Activated CD8-positive, alpha-beta memory T cell treated with anti-CD3 and anti-CD28 coated beads, Interleukin-2, amount 50 U/mL, for 1 hour (primary cell): ENCODE results near the gene BICC1.

Experiments
- DNase-seq: peaks from one replicate; pipeline ENCODE4 v3.0.0-alpha.2; 2020; ENCODE audit errors: extremely low read depth

The BICC1 gene

GRCh38 chr10:58516119-58516518, 3.4 kb downstream of the BICC1 start:
- no peak for DNase-seq

- no peak for DNase-seq
Measured at GRCh38 chr10:58516671-58517070, 4.0 kb downstream of the BICC1 start.

DNA sequence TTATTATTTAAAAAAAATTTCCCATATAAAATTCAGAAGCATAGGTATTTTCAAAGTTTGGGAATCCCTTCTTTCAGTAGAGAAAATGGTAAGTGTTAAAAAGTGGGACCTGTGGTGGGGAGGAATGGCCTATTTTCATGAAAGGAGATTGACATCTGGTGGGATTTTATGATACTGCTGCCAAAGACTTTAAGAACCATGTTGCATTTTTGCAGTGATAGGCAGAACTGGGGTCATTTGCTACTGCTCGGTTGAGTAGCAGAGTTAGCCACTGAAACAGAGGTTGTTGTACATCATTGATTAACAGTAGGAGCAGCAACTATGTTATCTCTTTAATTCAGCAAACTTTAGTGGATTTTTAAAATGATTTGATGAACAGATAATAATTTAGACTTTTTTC, 4.4 kb downstream of the BICC1 start:
- no peak for DNase-seq

DNA sequence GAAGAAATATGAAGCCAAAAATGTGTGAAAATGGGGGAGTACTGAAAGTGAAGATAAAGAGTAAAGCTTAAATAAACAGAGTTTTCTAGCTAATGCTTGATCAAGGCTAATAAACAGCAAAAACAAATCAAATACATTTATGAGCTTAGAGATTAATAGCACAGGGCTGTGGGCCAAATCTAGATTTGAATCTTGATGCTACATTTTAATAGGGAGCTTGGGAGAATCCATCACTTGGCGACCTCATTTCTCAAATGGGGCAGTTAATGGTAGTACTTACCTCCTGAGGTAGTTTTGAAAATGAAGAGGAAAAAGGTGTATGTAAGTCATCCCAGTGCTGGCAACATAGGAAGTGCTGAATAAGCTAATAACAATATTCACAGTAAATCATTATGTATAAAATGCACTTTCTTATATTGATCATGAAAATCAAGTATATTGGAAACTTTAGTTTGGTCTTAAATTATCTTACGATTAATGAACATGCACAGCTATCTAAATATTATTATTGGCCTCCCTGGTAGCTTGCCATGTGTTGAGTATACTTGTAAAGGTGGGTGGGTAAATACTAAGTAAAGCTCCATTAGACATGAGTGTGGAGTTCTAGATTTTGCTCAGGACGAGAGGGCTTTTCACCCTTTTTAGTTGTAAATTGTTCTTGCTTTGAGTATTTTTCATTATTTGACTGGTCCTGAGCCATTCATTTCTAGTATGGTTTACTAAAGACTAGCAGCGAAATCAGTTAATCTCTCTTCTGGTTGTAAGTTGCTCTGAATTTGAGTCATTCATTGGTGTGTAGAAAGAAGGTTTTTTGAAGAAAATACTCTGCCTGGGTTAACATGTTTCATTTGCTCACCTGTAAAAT, 5.1 kb downstream of the BICC1 start:
- no peak for DNase-seq

DNA sequence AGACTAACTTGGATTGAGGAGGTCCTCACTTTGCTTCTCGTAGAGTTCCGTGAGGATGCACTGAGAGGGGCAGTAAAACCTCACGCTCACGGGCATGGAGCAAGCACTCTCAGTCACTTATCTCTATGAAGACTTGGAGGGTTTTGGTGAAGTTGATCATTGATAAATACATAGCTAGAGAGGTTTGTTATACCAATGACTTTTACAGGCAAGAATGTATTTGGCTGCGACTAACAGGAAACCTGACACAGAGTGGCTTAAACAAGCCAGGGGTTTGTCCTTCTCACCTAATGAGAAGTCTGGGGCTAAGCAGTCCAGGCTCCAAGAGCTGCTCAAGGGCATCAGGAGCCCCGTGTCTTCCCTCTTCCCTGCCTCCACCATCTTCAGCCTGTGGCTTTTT, 6.1 kb downstream of the BICC1 start:
- no peak for DNase-seq

GRCh38 chr10:58529077-58529728, 16.5 kb downstream of the BICC1 start:
- no peak for DNase-seq

- no peak for DNase-seq
Measured at GRCh38 chr10:58531084-58531695, 18.5 kb downstream of the BICC1 start.

- no peak for DNase-seq
Measured at GRCh38 chr10:58535311-58535710, 22.6 kb downstream of the BICC1 start.

DNA sequence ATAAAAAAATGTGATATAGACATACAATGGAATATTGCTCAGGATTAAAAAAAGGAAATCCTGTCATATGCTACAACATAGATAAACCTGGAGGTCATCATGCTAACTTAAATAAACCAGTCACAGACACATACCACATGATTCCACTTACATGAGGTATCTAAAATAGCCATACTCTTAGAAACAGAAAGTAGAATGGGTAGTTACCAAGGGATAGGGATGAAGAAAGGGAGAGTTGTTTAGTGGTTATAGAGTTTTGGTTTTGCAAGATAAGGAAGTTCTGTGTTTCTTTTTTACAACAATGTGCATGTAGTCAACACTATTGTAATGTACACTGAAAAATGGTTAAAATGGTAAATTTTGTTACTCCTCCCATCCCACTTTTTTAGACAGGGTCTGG, 30.5 kb downstream of the BICC1 start:
- DNase-seq, result no peak

GRCh38 chr10:58544135-58544534, 31.5 kb downstream of the BICC1 start:
- no peak for DNase-seq

DNA sequence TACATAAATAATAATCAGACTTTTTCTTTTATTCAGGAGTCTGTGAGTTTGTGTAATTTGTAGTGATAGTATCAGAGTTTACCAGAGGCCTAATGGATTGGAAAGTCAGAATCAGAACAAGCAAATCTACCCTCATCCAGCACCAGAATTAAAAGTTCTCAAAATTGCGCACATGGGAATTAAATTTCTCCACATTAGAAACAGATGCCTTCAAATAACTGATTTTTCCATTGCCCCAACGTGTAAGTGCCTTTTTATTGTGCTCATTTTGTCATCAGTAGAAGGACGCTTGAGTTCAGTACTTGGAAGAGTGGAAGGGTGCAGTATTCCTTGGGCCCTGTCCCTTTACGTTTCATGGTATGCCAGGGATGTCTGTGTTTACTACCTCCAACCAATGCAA, 32.8 kb downstream of the BICC1 start:
- no peak for DNase-seq

DNA sequence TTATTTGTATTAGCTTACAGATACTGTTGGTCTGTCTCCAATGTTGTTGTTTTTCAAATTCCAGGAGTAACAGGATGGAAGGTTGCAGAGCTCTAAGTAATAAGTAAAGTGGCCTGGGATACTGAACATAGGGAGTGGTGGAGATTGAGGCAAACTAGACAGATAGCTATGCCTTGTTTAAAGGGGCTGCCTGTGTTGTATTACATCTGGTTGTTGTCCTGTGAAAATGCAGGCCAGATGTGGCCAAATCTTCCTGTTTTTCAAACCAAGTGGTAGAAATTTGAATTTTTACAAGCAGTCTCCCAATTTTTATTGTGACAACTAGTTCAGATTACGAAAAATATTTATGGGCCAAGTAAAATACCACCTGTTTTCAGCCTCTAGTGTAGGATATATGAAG, 33.5 kb downstream of the BICC1 start:
- DNase-seq, result no peak

DNA sequence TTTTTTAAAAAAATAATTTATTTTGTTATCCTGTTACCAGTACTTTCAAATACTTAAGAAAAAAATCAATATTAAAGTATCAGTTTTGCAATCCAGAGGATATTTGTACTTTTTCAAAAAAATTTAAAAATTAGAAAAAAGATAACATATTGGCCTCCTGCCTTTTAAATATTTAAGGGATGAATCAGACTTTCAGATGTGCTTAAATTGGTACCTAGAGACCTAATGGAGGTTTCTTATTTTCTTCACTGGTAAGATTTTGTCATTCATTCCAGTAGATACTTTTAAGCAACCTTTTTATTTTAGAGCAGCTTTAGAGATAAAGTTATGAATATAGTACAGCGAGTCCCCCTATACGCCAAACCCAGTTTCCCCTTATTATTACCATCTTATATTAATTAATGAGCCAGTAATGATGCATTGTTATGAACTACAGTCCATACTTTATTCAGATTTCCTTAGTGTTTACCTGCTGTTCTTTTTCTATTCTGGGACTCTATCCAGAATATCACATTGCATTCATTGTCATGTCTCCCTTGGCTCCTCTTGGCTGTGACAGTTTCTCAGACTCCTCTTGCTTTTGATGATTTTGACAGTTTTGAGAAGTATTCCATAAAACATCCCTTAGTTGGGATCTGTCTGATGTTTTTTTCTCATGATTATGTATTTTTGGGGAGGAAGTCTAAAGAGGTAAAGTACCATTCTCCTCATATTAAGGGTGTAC, 34.2 kb downstream of the BICC1 start:
- DNase-seq, result no peak

GRCh38 chr10:58547963-58548362, 35.3 kb downstream of the BICC1 start:
- DNase-seq, result no peak

- DNase-seq, result no peak
Measured at GRCh38 chr10:58554316-58554715, 41.6 kb downstream of the BICC1 start.

DNA sequence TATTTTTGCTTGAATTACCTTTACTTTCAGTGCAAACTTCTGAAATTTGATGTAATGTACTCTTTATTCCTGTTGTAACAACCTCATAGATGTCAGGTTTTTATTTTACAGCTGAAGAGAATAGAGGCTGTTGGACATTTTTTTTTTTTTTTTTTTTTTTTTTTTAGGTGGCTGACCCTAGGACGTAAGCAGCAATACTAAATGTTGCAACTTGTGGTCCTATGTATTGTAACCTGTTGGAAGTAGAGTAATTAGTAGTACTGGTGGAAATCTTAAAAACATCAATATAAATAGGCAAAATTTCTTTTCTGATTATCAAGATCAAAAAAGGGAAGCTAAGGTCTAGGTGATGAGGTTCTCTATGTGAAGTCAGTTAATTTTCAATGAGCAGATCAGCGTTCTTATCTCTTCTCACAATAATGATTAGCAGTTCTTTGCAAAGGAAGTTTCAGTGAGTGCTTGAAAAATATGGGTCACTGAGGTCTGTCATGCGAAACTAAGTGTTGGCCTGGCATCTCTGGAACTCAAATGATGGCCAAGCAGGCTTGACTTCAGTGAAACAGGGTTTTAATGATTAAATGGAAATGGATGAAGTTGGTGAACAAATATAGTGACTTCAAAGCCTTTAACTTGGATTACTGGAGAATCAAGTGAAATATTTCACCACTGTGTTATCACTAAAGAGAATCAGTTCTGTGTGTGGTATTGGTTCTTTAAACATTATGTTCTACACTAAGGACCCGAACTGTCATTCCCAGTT, 42.7 kb downstream of the BICC1 start:
- no peak for DNase-seq

DNA sequence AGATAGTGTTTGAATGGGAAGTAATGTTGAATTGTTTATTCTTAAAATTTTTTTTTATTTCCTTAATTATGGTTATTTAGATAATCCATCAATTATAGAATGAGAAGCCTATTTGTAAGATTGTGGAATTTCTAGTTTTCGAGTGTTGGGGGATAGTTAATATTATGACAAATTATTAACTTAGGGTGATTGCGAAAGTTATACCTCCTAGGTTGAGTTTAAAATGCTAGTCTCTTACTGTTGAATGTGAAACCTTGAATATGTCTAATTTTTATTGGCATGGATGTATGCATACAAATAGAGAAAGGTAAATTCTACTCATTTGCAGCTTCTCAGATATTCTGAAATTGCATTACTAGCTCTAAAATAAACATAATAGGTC, 43.2 kb downstream of the BICC1 start:
- no peak for DNase-seq

DNA sequence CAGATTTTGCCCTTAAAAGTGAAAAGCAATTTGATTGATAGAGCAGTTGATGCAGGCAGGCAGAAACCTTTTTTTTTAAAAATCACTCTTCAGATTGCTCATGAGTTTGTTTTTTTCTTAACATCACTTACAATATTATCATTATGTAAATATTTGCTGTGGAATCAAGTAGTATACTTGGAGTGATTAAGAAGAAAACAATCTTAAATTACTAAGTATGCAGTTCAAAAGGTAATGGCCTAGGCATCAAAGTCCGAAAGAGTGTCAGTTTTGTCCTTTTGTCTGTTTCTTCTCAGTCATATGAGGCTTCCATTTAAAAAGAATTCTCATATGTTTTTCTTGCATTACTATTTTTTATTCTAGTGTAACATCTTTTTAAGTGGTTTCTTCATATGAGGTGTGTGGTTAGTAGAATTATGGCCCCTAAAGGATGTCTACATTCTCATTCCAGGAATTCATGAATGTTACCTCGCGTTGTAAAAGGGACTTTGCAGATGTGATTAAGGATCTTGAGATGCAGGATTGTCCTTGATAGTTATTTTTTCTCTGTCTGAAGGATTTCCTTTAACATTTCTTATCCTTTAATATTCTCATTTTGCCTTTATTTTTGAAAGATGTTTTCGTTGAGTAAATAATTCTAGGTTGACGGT, 44.0 kb downstream of the BICC1 start:
- DNase-seq, result no peak

DNA sequence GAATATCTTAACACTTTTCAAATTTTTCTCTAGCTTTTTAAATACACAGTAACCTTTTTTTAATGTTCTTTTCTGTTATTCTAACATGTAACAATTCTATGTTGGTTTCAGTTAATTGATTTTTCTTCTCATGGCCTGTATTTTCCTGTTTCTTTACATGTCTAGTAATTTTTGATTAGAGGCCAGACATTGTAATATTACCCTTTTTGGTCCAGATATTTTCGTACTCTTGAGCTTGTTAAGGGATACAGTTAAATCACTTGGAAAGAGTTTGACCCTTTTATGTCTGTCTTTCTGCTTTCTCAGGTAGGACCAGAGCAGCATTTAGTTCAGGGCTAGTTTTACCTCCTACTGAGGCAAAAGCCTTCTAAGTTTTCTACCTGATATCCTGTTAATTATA, 45.0 kb downstream of the BICC1 start:
- DNase-seq, result no peak

DNA sequence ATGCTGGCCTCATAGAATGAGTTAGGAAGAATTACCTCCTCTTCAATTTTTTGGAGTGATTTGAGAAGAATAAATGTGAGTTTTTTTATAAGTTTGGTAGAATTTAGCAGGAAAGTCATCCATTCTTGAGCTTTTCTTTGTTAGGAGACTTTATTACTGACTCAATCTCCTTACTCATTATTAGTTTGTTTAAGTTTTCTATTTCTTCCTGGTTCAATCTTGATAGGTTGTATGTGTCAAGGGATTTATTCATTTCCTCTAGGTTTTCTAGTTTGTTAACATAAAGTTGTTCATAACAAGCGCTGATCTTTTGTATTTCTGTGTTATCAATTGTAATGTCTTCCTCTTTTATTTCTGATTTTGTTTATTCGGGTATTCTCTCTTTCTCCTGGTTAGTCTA, 47.4 kb downstream of the BICC1 start:
- no peak for DNase-seq

- DNase-seq, result no peak
Measured at GRCh38 chr10:58565271-58565670, 52.6 kb downstream of the BICC1 start.
